SK-N-MC (cell line): Measurements from ENCODE around the gene AMMECR1.

Experiments used
- EZH2 ChIP-seq: fragments of 200-600 bp; sonication (generic); IDR thresholded peaks from one replicate; pipeline ENCODE4 v1.6.1; 2017; ENCODE audit warnings: antibody characterized with exemption
- FOXP2 ChIP-seq: optimal IDR thresholded peaks from 2 replicates; pipeline ENCODE3; 2011; ENCODE audit warnings: mild to moderate bottlenecking, moderate library complexity; ENCODE audit not compliant: insufficient read depth; ENCODE audit errors: extremely low read length, control extremely low read depth
- POLR2AphosphoS5 ChIP-seq: IDR thresholded peaks from 2 replicates; pipeline ENCODE4 v1.6.1; 2012; ENCODE audit warnings: mild to moderate bottlenecking, low read depth, low read length, borderline replicate concordance

GRCh38 chrX:110321081-110321480 is 3.2 kb upstream of the AMMECR1 start:
- no peak for TF ChIP-seq POLR2AphosphoS5
- TF ChIP-seq EZH2 = no peak
- TF ChIP-seq FOXP2 = no peak
